ENCODE measurements around the gene MEI1. TPM values are rescaled to one million over a fixed set of nuclear protein-coding genes. Genes with fewer than 3 reads are reported as not detected.

Gene MEI1
- total RNA-seq, 5 donors from 2014 or later (not counting 1 experiment from before 2014, with no cell fraction given) = 52.7 to 89.2 (median 72.9) TPM

DNA sequence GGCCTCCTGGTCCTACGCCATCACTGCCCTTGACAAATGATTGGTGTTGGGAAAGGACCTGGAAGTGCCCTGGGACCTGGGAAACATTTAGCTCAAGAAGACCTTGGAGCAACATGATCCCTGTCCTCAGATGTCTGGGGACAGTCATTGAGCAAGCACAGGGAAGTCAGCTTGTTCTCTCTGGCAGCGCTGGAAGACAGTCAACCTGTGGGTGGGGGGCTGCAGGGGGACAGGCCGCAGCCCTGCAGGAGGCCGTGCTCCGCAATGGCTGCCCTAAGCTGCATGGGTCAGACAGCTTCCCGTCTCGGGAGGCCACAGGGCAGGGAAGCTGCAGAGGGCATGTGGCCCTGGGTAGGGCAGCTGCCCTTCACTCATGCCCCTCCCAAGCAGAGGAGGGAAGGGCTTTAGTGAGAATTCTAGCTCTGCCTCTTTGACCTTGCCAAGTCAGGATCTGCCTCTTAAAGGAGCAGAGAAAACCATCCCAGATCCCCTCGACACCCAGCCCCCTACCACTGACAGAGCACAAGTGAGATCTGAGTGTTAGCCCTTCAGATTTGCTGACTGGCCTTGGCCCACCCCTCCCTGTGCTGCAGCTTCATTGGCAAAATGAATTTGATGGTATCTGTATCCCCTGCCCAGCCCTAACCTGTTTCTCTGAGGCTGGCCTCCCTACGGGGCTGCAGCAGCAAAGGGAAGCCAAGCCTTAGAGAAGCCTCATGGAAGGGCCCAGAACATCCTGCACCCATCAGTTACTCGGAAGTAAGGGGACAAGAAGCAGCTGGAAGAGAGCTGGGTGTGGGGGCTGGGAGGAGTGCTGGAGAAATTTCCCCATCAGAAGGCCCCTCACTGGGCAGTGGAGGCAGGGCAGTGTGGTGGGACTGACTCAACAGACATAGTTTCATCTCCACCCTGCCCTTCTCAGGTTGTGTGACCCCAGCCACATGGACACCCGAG, 127.4 kb downstream of the MEI1 start:
- Histone ChIP-seq H3K4me1 (ENCODE audit: control insufficient read depth in 1 of 2, extremely low read depth in 1 of 2, insufficient read depth in 2 of 2, low read length in 2 of 2) (peaks cover 0 to 4% of the 10 kb centered on the region in 2 experiments), H3K27ac (ENCODE audit: low read length) (no peak overlapping the region), H3K9me3 (no peaks in the 10 kb centered on the region), H3K4me3 (ENCODE audit: control insufficient read depth in 1 of 2, extremely low read depth in 1 of 2, low read length in 1 of 2) (no peak overlapping the region), H3K27me3 (replicated peaks in 1 of 2; ENCODE audit: control insufficient read depth in 2 of 2, extremely low read depth in 1 of 2, insufficient read depth in 2 of 2, low read length in 1 of 2) (no peaks in the 10 kb centered on the region), H3K36me3 (ENCODE audit: control insufficient read depth in 2 of 2, extremely low read depth in 1 of 2, insufficient read depth in 1 of 2, low read length in 1 of 2) (peaks cover 0 to 18% of the 10 kb centered on the region in 2 donors)
- Mint-ChIP-seq H3K4me1 (peaks cover 11 to 21% (median 19%) of the 10 kb centered on the region in 3 donors), H3K4me3 (no peak overlapping the region), H3K9me3 (no peaks in the 10 kb centered on the region), H3K27me3 (no peaks in the 10 kb centered on the region), H3K27ac (peak overlapping the region; percentile 36 to 52), H3K36me3 (peaks cover 12% of the 10 kb centered on the region)
- 100% methylated on average over 3 of the region's 11 CpGs for WGBS (ENCODE audit: insufficient coverage)
- POLR2A ChIA-PET = interaction anchor here (0.6 to 1.1 kb wide), 2 partner anchors 114 to 128 kb away, joined by 3 read pairs; no protein-coding TSS in a partner anchor
- ATAC-seq (replicated peaks in 1 of 4) = no peak
- DNase-seq = no peak
- CTCF ChIA-PET = interaction anchor here in 1 of 2 donors (0.6 kb wide), 1 partner anchor 118 kb away, joined by 3 read pairs; no protein-coding TSS in a partner anchor

DNA sequence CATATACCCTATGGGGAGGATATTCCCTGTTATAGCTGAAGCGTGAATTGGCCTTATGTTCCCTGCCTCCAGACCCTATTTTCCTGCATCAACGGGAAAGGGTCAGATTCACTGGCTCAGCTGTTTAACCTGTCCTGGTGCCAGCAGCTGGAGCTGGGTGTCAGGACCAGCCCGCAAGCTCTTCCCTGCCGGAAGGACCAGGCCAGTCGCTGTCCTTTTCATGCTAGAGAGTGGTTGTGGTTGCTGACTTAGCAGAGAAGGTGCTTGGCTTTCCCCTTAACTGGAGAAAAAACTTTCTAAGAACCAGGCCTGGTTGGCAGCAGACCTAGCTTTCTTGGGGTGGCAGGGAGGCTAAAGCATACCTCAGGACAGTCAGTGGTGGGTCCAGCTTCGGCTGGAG, 128.4 kb downstream of the MEI1 start:
- WGBS (ENCODE audit: insufficient coverage) = 91% methylated on average over 3 of the region's 6 CpGs

DNA sequence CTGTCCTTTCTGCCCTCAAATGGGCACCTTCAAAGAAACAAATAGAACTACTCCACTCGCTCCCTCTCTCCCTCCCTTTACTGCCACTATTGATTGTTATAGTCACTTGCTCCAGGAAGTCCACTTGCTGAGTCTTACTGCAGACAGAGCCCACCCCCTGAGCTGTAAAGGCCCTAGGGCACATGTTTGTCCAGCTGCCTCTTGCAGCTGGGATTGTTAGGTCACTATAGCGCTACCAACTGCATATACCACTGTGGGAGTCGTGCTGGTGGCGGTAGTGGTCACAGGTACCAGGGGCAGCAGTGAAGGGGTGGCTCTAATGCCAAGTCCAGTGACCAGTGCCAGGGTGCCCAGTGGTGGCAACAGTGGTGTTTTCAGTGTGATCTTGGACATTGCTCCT, 129.2 kb downstream of the MEI1 start:
- peaks cover 7 to 15% (median 11%) of the 10 kb centered on the region in 3 donors for H3K4me1 Mint-ChIP-seq

More for the DNA sequence above, 128.4 kb downstream of the MEI1 start:
- Histone ChIP-seq H3K4me1 (ENCODE audit: control insufficient read depth in 1 of 2, extremely low read depth in 1 of 2, insufficient read depth in 2 of 2, low read length in 2 of 2) (peaks cover 2 to 6% of the 10 kb centered on the region in 2 experiments), H3K4me3 (ENCODE audit: control insufficient read depth in 1 of 2, extremely low read depth in 1 of 2, low read length in 1 of 2) (no peak overlapping the region), H3K9me3 (no peaks in the 10 kb centered on the region), H3K27me3 (replicated peaks in 1 of 2; ENCODE audit: control insufficient read depth in 2 of 2, extremely low read depth in 1 of 2, insufficient read depth in 2 of 2, low read length in 1 of 2) (no peaks in the 10 kb centered on the region), H3K36me3 (ENCODE audit: control insufficient read depth in 2 of 2, extremely low read depth in 1 of 2, insufficient read depth in 1 of 2, low read length in 1 of 2) (peaks cover 0 to 18% of the 10 kb centered on the region in 2 donors), H3K27ac (ENCODE audit: low read length) (no peak overlapping the region)
- H3K4me3 Mint-ChIP-seq = no peak overlapping the region
- ChIA-PET CTCF (no interaction called here), POLR2A (no interaction called here)
- no peak for ATAC-seq (replicated peaks in 1 of 4)
- H3K4me1 Mint-ChIP-seq = peaks cover 12 to 19% (median 15%) of the 10 kb centered on the region in 3 donors
- H3K36me3 Mint-ChIP-seq = peaks cover 12% of the 10 kb centered on the region
- no peaks in the 10 kb centered on the region for H3K27me3 Mint-ChIP-seq
- H3K9me3 Mint-ChIP-seq = no peaks in the 10 kb centered on the region
- no peak for DNase-seq
- H3K27ac Mint-ChIP-seq = peak overlapping the region; percentile 44 to 86

DNA sequence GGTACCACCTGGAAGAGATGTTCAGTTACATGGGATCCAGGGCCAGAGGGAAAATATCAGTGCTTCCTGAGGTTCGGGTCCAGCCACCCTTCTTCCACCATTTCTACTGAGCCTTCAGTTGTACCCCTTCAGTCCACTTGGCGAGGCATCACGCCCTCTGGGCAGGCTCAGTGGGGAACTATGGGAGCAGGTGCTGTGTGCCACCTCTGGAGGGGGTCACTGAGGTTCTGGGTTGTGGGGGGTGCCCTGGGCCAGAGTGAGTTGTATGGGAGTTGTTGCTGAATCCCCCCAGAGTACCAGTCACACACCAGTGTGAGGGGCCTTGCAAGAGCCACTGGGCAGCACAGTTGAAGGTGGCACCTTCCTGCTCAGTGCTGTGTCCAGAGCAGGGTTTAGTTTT, 130.9 kb downstream of the MEI1 start:
- Mint-ChIP-seq H3K27me3 (no peaks in the 10 kb centered on the region), H3K4me1 (peaks cover 21 to 28% (median 23%) of the 10 kb centered on the region in 3 donors), H3K9me3 (no peaks in the 10 kb centered on the region), H3K27ac (peak overlapping the region; percentile 50 to 75), H3K36me3 (peaks cover 3% of the 10 kb centered on the region), H3K4me3 (peak overlapping the region in 1 of 3 donors; percentile 13)
- Histone ChIP-seq H3K4me3 (ENCODE audit: control insufficient read depth in 1 of 2, extremely low read depth in 1 of 2, low read length in 1 of 2) (no peak overlapping the region), H3K4me1 (ENCODE audit: control insufficient read depth in 1 of 2, extremely low read depth in 1 of 2, insufficient read depth in 2 of 2, low read length in 2 of 2) (peaks cover 2 to 12% of the 10 kb centered on the region in 2 experiments), H3K27me3 (replicated peaks in 1 of 2; ENCODE audit: control insufficient read depth in 2 of 2, extremely low read depth in 1 of 2, insufficient read depth in 2 of 2, low read length in 1 of 2) (no peaks in the 10 kb centered on the region), H3K9me3 (no peaks in the 10 kb centered on the region), H3K36me3 (ENCODE audit: control insufficient read depth in 2 of 2, extremely low read depth in 1 of 2, insufficient read depth in 1 of 2, low read length in 1 of 2) (peaks cover 0 to 10% of the 10 kb centered on the region in 2 donors), H3K27ac (ENCODE audit: low read length) (no peak overlapping the region)
- CTCF ChIA-PET = interaction anchor here in 1 of 2 donors (1.3 kb wide), 2 partner anchors 7 to 29 kb away, joined by 3 read pairs; partner anchors contain the start of gene CCDC134
- POLR2A ChIA-PET = interaction anchor here in 1 of 2 donors (0.6 kb wide), 1 partner anchor 35 kb away, joined by 5 read pairs; no protein-coding TSS in a partner anchor
- no CpG with 5 or more reads among the region's 3 CpGs for WGBS (ENCODE audit: insufficient coverage)
- peak in 9 of 35 experiments; percentile 4 to 39 (median 13) for DNase-seq
- ATAC-seq (replicated peaks in 1 of 4) = no peak

More for the DNA sequence above, 129.2 kb downstream of the MEI1 start:
- 98% methylated on average over 4 of the region's 4 CpGs for WGBS (ENCODE audit: insufficient coverage)
- H3K27ac Mint-ChIP-seq = peak overlapping the region; percentile 44 to 86
- Histone ChIP-seq H3K4me3 (ENCODE audit: control insufficient read depth in 1 of 2, extremely low read depth in 1 of 2, low read length in 1 of 2) (no peak overlapping the region), H3K4me1 (ENCODE audit: control insufficient read depth in 1 of 2, extremely low read depth in 1 of 2, insufficient read depth in 2 of 2, low read length in 2 of 2) (peaks cover 2 to 6% of the 10 kb centered on the region in 2 experiments), H3K36me3 (ENCODE audit: control insufficient read depth in 2 of 2, extremely low read depth in 1 of 2, insufficient read depth in 1 of 2, low read length in 1 of 2) (peaks cover 0 to 17% of the 10 kb centered on the region in 2 donors), H3K27me3 (replicated peaks in 1 of 2; ENCODE audit: control insufficient read depth in 2 of 2, extremely low read depth in 1 of 2, insufficient read depth in 2 of 2, low read length in 1 of 2) (no peaks in the 10 kb centered on the region), H3K27ac (ENCODE audit: low read length) (no peak overlapping the region), H3K9me3 (no peaks in the 10 kb centered on the region)
- ChIA-PET POLR2A (no interaction called here), CTCF (no interaction called here)
- H3K4me3 Mint-ChIP-seq = no peak overlapping the region
- ATAC-seq (replicated peaks in 1 of 4) (no peak), DNase-seq (no peak)
- peaks cover 12% of the 10 kb centered on the region for H3K36me3 Mint-ChIP-seq
- no peaks in the 10 kb centered on the region for H3K27me3 Mint-ChIP-seq
- H3K9me3 Mint-ChIP-seq = no peaks in the 10 kb centered on the region

DNA sequence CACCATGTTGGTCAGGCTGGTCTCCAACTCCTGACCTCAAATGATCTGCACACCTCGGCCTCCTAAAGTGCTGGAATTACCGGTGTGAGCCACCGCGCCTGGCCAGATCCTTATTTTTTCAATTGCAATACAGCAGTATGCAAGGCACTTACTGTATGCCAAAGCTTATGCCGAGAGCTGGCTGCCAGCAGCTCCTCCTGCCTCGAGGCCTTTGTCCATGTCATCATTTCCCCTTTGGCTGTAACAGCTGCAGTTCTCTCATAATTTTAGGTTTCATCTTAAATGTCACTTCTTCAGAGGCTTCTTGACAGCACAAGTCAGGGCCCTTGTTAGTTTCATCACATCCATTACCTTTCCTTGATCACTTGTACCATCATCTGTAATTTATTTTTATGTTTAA, 132.1 kb downstream of the MEI1 start:
- peaks cover 8% of the 10 kb centered on the region for H3K36me3 Mint-ChIP-seq
- H3K4me1 ChIP-seq (ENCODE audit: control insufficient read depth in 1 of 2, extremely low read depth in 1 of 2, insufficient read depth in 2 of 2, low read length in 2 of 2) = peaks cover 2 to 12% of the 10 kb centered on the region in 2 experiments
- H3K27ac ChIP-seq (ENCODE audit: low read length) = peak overlapping the region; percentile 100
- POLR2A ChIA-PET = interaction anchor here in 1 of 2 donors (0.7 to 1.1 kb wide), 2 partner anchors 49 to 109 kb away, joined by 4 read pairs; no protein-coding TSS in a partner anchor
- WGBS (ENCODE audit: insufficient coverage) = 88% methylated on average over 6 of the region's 6 CpGs
- no peak overlapping the region for H3K4me3 ChIP-seq (ENCODE audit: control insufficient read depth in 1 of 2, extremely low read depth in 1 of 2, low read length in 1 of 2)
- H3K27me3 ChIP-seq (replicated peaks in 1 of 2; ENCODE audit: control insufficient read depth in 2 of 2, extremely low read depth in 1 of 2, insufficient read depth in 2 of 2, low read length in 1 of 2) = no peaks in the 10 kb centered on the region
- CTCF ChIA-PET = interaction anchor here (0.6 to 1.8 kb wide), 4 partner anchors 9 to 39 kb away, joined by 3 to 7 read pairs (median 3); partner anchors contain the start of gene CCDC134 (in 1 of the 2)
- peak overlapping the region; percentile 88 to 96 (median 93) for H3K4me3 Mint-ChIP-seq
- H3K27ac Mint-ChIP-seq = peak overlapping the region; percentile 59 to 100
- H3K27me3 Mint-ChIP-seq = no peaks in the 10 kb centered on the region
- H3K9me3 Mint-ChIP-seq = no peaks in the 10 kb centered on the region
- peaks cover 21 to 35% (median 31%) of the 10 kb centered on the region in 3 donors for H3K4me1 Mint-ChIP-seq
- H3K36me3 ChIP-seq (ENCODE audit: control insufficient read depth in 2 of 2, extremely low read depth in 1 of 2, insufficient read depth in 1 of 2, low read length in 1 of 2) = peaks cover 0 to 2% of the 10 kb centered on the region in 2 donors
- ATAC-seq (replicated peaks in 1 of 4) (no peak), DNase-seq (peak in 2 of 35 experiments; percentile 11 to 28)
- no peaks in the 10 kb centered on the region for H3K9me3 ChIP-seq
